DOHH2 (cell line): ENCODE measurements around the gene MYADML2.

Experiments
- H3F3A ChIP-seq: fragments of 200-600 bp; sonication (generic), shearing (Covaris generic); 2 replicates; pipeline ENCODE4 v1.6.0; 2016; ENCODE audit warnings: antibody characterized with exemption, mild to moderate bottlenecking; ENCODE audit not compliant: control insufficient read depth, insufficient read depth
- H3K27ac ChIP-seq: fragments of 200-600 bp; sonication (generic); 2 replicates; pipeline ENCODE4 v1.5.1; 2014; ENCODE audit warnings: low read depth, mild to moderate bottlenecking, low read length, moderate library complexity
- H3K27me3 ChIP-seq: fragments of 200-600 bp; sonication (generic); 2 replicates; pipeline ENCODE4 v1.6.1; 2014; ENCODE audit warnings: mild to moderate bottlenecking, low read length, mixed read lengths; ENCODE audit not compliant: control insufficient read depth
- H3K36me3 ChIP-seq: fragments of 200-600 bp; sonication (generic); 2 replicates; pipeline ENCODE4 v1.6.1; 2014; ENCODE audit warnings: mild to moderate bottlenecking, low read length, moderate library complexity, mixed read lengths; ENCODE audit not compliant: control insufficient read depth
- H3K4me1 ChIP-seq: fragments of 200-600 bp; sonication (generic); 2 replicates; pipeline ENCODE4 v1.6.1; 2014; ENCODE audit warnings: mild to moderate bottlenecking, low read length, mixed read lengths; ENCODE audit not compliant: control insufficient read depth
- H3K4me2 ChIP-seq: fragments of 200-600 bp; sonication (generic); 2 replicates; pipeline ENCODE4 v1.6.0; 2014; ENCODE audit warnings: mild to moderate bottlenecking, low read length, moderate library complexity
- H3K4me3 ChIP-seq: fragments of 200-600 bp; sonication (generic); 2 replicates; pipeline ENCODE4 v1.5.1; 2014; ENCODE audit warnings: mild to moderate bottlenecking, low read length, mixed read lengths
- H3K79me2 ChIP-seq: fragments of 200-600 bp; sonication (generic); 2 replicates; pipeline ENCODE4 v1.6.1; 2014; ENCODE audit warnings: mild to moderate bottlenecking, low read length, mixed read lengths; ENCODE audit not compliant: control insufficient read depth
- H3K9me2 ChIP-seq: fragments of 200-600 bp; sonication (generic); replicated peaks from 2 replicates; pipeline ENCODE4 v1.6.1; 2014; ENCODE audit warnings: mild to moderate bottlenecking, low read length, mixed read lengths; ENCODE audit not compliant: control insufficient read depth
- H3K9me3 ChIP-seq: fragments of 200-600 bp; sonication (generic); 2 replicates; pipeline ENCODE4 v1.6.1; 2014; ENCODE audit warnings: antibody characterized with exemption, low read length, mixed read lengths; ENCODE audit not compliant: control insufficient read depth, insufficient read depth
- H4K20me1 ChIP-seq: fragments of 200-600 bp; sonication (generic); 2 replicates; pipeline ENCODE4 v1.6.0; 2014; ENCODE audit warnings: low read depth, mild to moderate bottlenecking, antibody characterized with exemption, low read length, moderate library complexity; ENCODE audit not compliant: control insufficient read depth, insufficient read depth
- CTCF ChIP-seq: fragments of 200-600 bp; sonication (generic); IDR thresholded peaks from one replicate; pipeline ENCODE4 v1.5.1; 2014; ENCODE audit warnings: antibody characterized with exemption, mild to moderate bottlenecking, low read depth, low read length; ENCODE audit not compliant: poor library complexity, severe bottlenecking
- EZH2phosphoT487 ChIP-seq: fragments of 200-600 bp; sonication (generic); IDR thresholded peaks from 2 replicates; pipeline ENCODE4 v1.6.1; 2017; ENCODE audit warnings: borderline replicate concordance, mild to moderate bottlenecking, antibody characterized with exemption, low read length, moderate library complexity, mixed read lengths

MYADML2 gene

GRCh38 chr17:81935709-81936084 is 11.3 kb downstream of the MYADML2 start:
- Histone ChIP-seq H3K4me3 (peak overlapping the region; percentile 100), H3K9me3 (no peaks in the 10 kb centered on the region), H3K4me2 (peak overlapping the region; percentile 99), H3K27ac (no peak overlapping the region), H3K4me1 (peaks cover 20% of the 10 kb centered on the region), H3K9me2 (no peaks in the 10 kb centered on the region), H3K79me2 (peaks cover 15% of the 10 kb centered on the region), H3K27me3 (no peaks in the 10 kb centered on the region), H3F3A (peaks cover 7% of the 10 kb centered on the region; the same call in 1 of the 2 replicates), H4K20me1 (no peaks in the 10 kb centered on the region), H3K36me3 (peaks cover 27% of the 10 kb centered on the region)
- TF ChIP-seq CTCF, result no peak

DNA sequence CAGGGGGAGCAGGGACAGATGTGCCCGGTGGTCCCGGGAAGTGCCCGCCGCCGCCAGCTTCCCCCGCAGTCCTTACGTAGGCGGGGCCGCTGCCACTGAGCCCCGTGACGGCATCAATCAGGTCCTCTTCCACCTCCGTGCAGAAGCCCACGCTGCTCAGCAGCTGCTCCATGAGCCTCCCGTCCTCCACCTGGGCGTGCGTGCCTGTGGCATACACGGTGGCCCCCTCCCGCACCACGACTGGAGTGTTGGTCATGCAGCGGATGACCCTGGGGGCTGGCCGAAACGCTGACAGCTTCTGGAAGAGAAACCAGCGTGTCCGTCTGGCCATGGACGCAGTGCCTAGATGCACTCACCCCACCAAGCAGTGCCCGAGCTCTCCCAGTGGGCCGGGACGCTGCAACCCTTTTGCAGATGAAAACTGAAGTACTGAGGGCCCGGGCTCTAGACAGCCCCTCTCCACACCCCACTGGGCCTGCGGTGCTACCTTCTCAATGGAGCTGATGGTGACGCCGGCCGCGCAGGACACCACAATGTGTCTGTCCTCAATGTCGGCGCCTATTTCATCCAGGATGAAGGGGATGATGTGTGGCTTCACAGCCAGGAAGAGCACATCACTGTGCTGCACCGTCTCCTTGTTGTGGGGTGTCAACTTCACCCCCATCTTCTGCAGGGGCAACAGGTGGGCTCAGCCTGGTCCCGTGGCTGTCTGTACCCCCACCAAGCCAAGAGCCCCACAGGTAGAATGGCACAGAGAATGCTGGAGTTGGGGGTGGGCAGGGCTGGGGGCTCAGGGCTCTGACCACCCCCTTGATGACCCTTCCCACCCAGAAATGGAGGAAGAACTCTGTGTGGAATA is 12.0 kb downstream of the MYADML2 start:
- Histone ChIP-seq H4K20me1 (no peaks in the 10 kb centered on the region), H3K9me3 (no peaks in the 10 kb centered on the region), H3K4me3 (no peak overlapping the region), H3K27ac (no peak overlapping the region), H3F3A (peaks cover 7% of the 10 kb centered on the region; the same call in 1 of the 2 replicates), H3K36me3 (peaks cover 27% of the 10 kb centered on the region), H3K79me2 (peaks cover 15% of the 10 kb centered on the region), H3K4me1 (peaks cover 19% of the 10 kb centered on the region), H3K9me2 (no peaks in the 10 kb centered on the region), H3K27me3 (no peaks in the 10 kb centered on the region), H3K4me2 (no peak overlapping the region)
- TF ChIP-seq CTCF, result no peak

DNA sequence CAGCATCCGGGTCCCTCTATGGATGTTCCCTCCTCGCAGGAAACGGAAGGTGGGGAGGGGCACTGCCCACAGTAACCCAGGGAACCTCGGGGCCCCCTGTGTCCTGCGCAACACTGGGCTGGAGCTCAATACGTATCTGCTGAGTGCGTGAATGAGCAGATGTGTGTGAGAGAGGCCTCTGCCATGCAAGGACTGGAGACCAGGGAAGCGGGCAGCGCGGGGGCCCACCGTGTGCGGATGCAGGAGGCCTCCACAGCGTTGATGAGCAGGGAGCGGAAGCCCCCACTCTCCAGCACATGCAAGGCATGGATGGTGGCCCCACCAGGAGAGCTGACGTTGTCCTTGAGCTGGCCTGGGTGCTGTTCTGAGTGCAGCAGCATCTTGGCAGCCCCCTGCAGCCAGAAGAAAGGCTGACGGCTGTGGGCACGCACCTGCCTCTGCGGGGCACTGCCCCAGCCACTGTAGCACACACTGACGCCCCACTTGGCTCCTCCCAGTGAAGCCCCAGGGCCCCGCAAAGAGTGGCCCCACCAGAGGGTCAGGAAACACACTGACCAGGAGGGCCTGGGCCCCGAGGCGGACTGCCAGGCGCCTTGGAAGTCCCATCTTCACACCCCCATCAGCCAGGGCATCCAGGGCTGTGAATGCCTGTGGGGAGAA is 12.8 kb downstream of the MYADML2 start:
- peaks cover 27% of the 10 kb centered on the region for H3K36me3 ChIP-seq
- no peaks in the 10 kb centered on the region for H3K27me3 ChIP-seq
- peaks cover 19% of the 10 kb centered on the region for H3K4me1 ChIP-seq
- H3K79me2 ChIP-seq, result peaks cover 15% of the 10 kb centered on the region
- H3K9me2 ChIP-seq, result no peaks in the 10 kb centered on the region
- peaks cover 7% of the 10 kb centered on the region; the same call in 1 of the 2 replicates for H3F3A ChIP-seq
- no peak for TF ChIP-seq EZH2phosphoT487
- no peak for TF ChIP-seq CTCF
- H4K20me1 ChIP-seq, result no peaks in the 10 kb centered on the region
- no peaks in the 10 kb centered on the region for H3K9me3 ChIP-seq
- H3K4me2 ChIP-seq, result no peak overlapping the region
- no peak overlapping the region for H3K27ac ChIP-seq
- H3K4me3 ChIP-seq, result no peak overlapping the region
